ENCODE data around the gene GPANK1. TPM values are rescaled to one million over a fixed set of nuclear protein-coding genes. Genes with fewer than 3 reads are reported as not detected.

Gene GPANK1
- total RNA-seq, 4 donors from 2014 or later: 17.3 to 29.8 (median 24.5) TPM

GRCh38 chr6:31690231-31691077, 25.7 kb upstream of the GPANK1 start:
- Histone ChIP-seq H3K4me1 (no peaks in the 10 kb centered on the region), H3K4me3 (no peak overlapping the region), H3K27ac (no peak overlapping the region), H3K36me3 (peaks cover 0 to 98% of the 10 kb centered on the region in 2 donors), H3K27me3 (no peaks in the 10 kb centered on the region), H3K9me3 (no peaks in the 10 kb centered on the region)
- TF ChIP-seq POLR2A (IDR thresholded peaks at IDR 0.05): no peak
- no peak for TF ChIP-seq CTCF (IDR thresholded peaks at IDR 0.05 in 4 of 5, conservative IDR thresholded peaks at IDR 0.05 in 1 of 5)
- ATAC-seq (no peak), DNase-seq (no peak)
- in situ Hi-C loops (cut with MboI; ENCODE audit: low sequenced_read_pairs in 4 of 4): loop anchor here in 1 of 4 donors (25.0 kb wide), 1 partner anchor 272 kb away; the partner anchor contains the start of genes DXO, NELFE and SKIC2
- intact Hi-C loops (cut with DNase I; ENCODE audit: low total_unique reads): no loop called here

DNA sequence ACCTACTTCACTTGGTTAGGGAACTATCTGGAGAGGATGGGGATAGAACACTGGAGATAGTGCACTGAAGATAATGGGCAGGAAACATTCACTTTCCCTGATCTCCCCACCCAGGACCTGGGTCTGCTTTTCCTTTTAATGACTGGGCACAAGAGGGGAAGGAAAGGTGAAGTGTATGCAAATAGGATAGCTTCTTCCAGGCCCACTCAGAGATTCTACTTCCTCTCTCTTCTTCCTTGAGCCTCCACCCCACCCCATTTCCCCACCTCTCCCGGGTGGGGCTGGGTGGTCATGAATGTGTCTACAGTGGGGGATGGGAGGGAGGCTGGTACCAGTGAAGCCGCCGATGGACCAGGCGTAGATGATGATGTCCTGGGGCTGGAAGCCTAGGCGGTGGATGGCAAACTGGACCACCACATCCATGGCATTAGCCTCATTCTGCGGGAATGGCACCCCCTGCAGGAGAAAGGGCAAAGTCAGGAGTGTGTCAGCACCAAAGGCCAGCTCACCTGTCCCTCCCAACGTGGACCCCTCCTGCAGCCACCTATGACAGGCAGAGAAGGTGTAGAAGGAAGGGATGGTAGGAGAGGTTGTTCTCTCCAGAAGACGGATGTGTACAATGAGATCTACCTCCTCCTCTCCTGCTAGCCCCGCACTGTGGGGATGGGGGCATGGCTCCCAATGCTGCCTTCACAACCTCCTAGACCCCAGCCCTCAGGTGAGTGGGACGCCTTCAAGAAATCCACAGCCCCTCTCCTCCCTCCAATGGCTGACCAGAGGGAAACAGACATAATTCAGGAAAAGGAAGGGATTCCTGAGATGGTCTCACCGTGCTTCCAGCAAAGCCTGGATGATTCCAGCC, 24.7 kb upstream of the GPANK1 start:
- no peak overlapping the region for H3K4me3 ChIP-seq
- intact Hi-C loops (cut with DNase I; ENCODE audit: low total_unique reads): no loop called here
- peaks cover 0 to 94% of the 10 kb centered on the region in 2 donors for H3K36me3 ChIP-seq
- ATAC-seq (no peak), DNase-seq (no peak)
- in situ Hi-C loops (cut with MboI; ENCODE audit: low sequenced_read_pairs in 4 of 4): loop anchor here in 2 of 4 donors (5.0 to 25.0 kb wide), 3 partner anchors 83 to 273 kb away; partner anchors contain the start of genes DXO (in 1 of the 2), NELFE (in 1 of the 2) and SKIC2 (in 1 of the 2)
- H3K27ac ChIP-seq: no peak overlapping the region
- no peaks in the 10 kb centered on the region for H3K9me3 ChIP-seq
- no peaks in the 10 kb centered on the region for H3K4me1 ChIP-seq
- H3K27me3 ChIP-seq: no peaks in the 10 kb centered on the region
- TF ChIP-seq POLR2A (IDR thresholded peaks at IDR 0.05) (no peak), CTCF (IDR thresholded peaks at IDR 0.05 in 4 of 5, conservative IDR thresholded peaks at IDR 0.05 in 1 of 5) (no peak)

GRCh38 chr6:31687860-31688693, 23.3 kb upstream of the GPANK1 start:
- in situ Hi-C loops (cut with MboI; ENCODE audit: low sequenced_read_pairs in 4 of 4): loop anchor here in 2 of 4 donors (5.0 to 25.0 kb wide), 3 partner anchors 84 to 274 kb away; partner anchors contain the start of genes DXO (in 1 of the 2), NELFE (in 1 of the 2) and SKIC2 (in 1 of the 2)
- intact Hi-C loops (cut with DNase I; ENCODE audit: low total_unique reads): no loop called here

More at GRCh38 chr6:31687860-31688693, 23.3 kb upstream of the GPANK1 start:
- Histone ChIP-seq H3K27me3 (no peaks in the 10 kb centered on the region), H3K4me1 (no peaks in the 10 kb centered on the region), H3K4me3 (no peak overlapping the region), H3K27ac (no peak overlapping the region), H3K9me3 (no peaks in the 10 kb centered on the region), H3K36me3 (peaks cover 0 to 83% of the 10 kb centered on the region in 2 donors)
- ATAC-seq (no peak), DNase-seq (no peak)
- TF ChIP-seq POLR2A (IDR thresholded peaks at IDR 0.05) (no peak), CTCF (IDR thresholded peaks at IDR 0.05 in 4 of 5, conservative IDR thresholded peaks at IDR 0.05 in 1 of 5) (no peak)
